Lower leg skin (tissue), 4 donors: ENCODE measurements around the gene CFAP53. TPM values are rescaled to one million over a fixed set of nuclear protein-coding genes. Genes with fewer than 3 reads are reported as not detected.
"Not testable (repeated sequence)": the region's sequence is repeated elsewhere in the genome, so short reads cannot be mapped to it uniquely, and the experiment has no call there.

ENCODE experiments used
- DNase-seq, 2 donors: peaks; one replicate each; pipeline ENCODE4 v3.0.0-alpha.2; 2019; ENCODE audit warnings: low spot score in 2 of 2
- H3K4me3 ChIP-seq: fragments of 200-600 bp; sonication (generic); 2 replicates; pipeline ENCODE4 v1.5.1; 2017; ENCODE audit warnings: mild to moderate bottlenecking, low read depth; ENCODE audit not compliant: poor library complexity, severe bottlenecking
- CTCF ChIP-seq, 3 donors: fragments of 450-650 bp; IDR thresholded peaks; one replicate each; pipeline ENCODE4 v1.5.1; 2016; ENCODE audit warnings: antibody characterized with exemption in 3 of 3, mild to moderate bottlenecking in 3 of 3, moderate library complexity in 2 of 3
- POLR2A ChIP-seq, 2 donors: fragments of 450-650 bp; IDR thresholded peaks; one replicate each; pipeline ENCODE4 v1.6.1; 2016 to 2017; ENCODE audit warnings: antibody characterized with exemption in 2 of 2, mild to moderate bottlenecking in 1 of 2, moderate library complexity in 1 of 2
- WGBS, 2 donors: methylation state at CpG; one replicate each; pipeline ENCODE4 v1.1.5; 2018; 5-methylcytosine and 5-hydroxymethylcytosine counted together
- intact Hi-C: fragments of 100-400 bp; cut with DNase I; formaldehyde crosslinking; loops from one replicate; pipeline ENCODE4 v1.15.0; 2023; ENCODE audit warnings: low total_unique reads
- total RNA-seq, 4 donors: library from RNA; depleted of rRNA; stranded (reverse); fragments of >200 nt; gene quantifications; one replicate each; pipeline ENCODE4 v1.1.0, GENCODE V29; 2016

CFAP53 gene
- total RNA-seq, 4 donors from 2014 or later, result 0.23 to 0.37 (median 0.34) TPM; not detected in 1

- TF ChIP-seq POLR2A (IDR thresholded peaks at IDR 0.05) (no peak), CTCF (IDR thresholded peaks at IDR 0.05) (no peak)
- intact Hi-C loops, result no loop called here
- WGBS, 2 donors, result 79 to 83% methylated on average over 3 of the region's 3 CpGs
- no peak overlapping the region for H3K4me3 ChIP-seq
- no peak for DNase-seq
Measured at GRCh38 chr18:50240080-50240563, 26.2 kb downstream of the CFAP53 start.

GRCh38 chr18:50232419-50232818, 33.9 kb downstream of the CFAP53 start:
- intact Hi-C loops, result no loop called here
- H3K4me3 ChIP-seq, result no peak overlapping the region
- no peak for DNase-seq
- 59 to 61% methylated on average over 2 of the region's 2 CpGs for WGBS, 2 donors
- TF ChIP-seq CTCF (IDR thresholded peaks at IDR 0.05), result no peak
- TF ChIP-seq POLR2A (IDR thresholded peaks at IDR 0.05), result no peak

- intact Hi-C loops, result no loop called here
- H3K4me3 ChIP-seq, result no peak overlapping the region
- 69 to 80% methylated on average over 4 of the region's 4 CpGs for WGBS, 2 donors
- DNase-seq, result no peak
- no peak for TF ChIP-seq POLR2A (IDR thresholded peaks at IDR 0.05)
- no peak for TF ChIP-seq CTCF (IDR thresholded peaks at IDR 0.05)
Measured at GRCh38 chr18:50231621-50232020, 34.7 kb downstream of the CFAP53 start.

GRCh38 chr18:50220249-50220648, 46.0 kb downstream of the CFAP53 start:
- H3K4me3 ChIP-seq, DNase-seq, intact Hi-C loops: not testable (repeated sequence)
- 71 to 88% methylated on average over 4 of the region's 4 CpGs for WGBS, 2 donors

GRCh38 chr18:50218432-50219197, 47.7 kb downstream of the CFAP53 start:
- no peak overlapping the region for H3K4me3 ChIP-seq
- WGBS, 2 donors, result 53 to 61% methylated on average over 7 of the region's 7 CpGs
- intact Hi-C loops, result no loop called here
- DNase-seq, result peak in 1 of 2 donors; percentile 25
- no peak for TF ChIP-seq POLR2A (IDR thresholded peaks at IDR 0.05)
- no peak for TF ChIP-seq CTCF (IDR thresholded peaks at IDR 0.05)

GRCh38 chr18:50209311-50209710, 57.0 kb downstream of the CFAP53 start:
- intact Hi-C loops, result no loop called here
- whole genome bisulfite sequencing, 2 donors, result 89 to 91% methylated on average over 4 of the region's 4 CpGs
- no peak overlapping the region for H3K4me3 ChIP-seq
- DNase-seq, result no peak
- TF ChIP-seq CTCF (IDR thresholded peaks at IDR 0.05) (no peak), POLR2A (IDR thresholded peaks at IDR 0.05) (no peak)
